HG03378 (cell line): ENCODE data around the gene TCHP.

ENCODE experiments used
- ATAC-seq: cut with Tn5 transposase; IDR thresholded peaks from one replicate; pipeline ENCODE4 v1.9.1; 2021; ENCODE audit warnings: mild to moderate bottlenecking, moderate library complexity; ENCODE audit not compliant: unreplicated experiment

Gene TCHP

GRCh38 chr12:109961201-109961600 is 61.1 kb downstream of the TCHP start:
- no peak for ATAC-seq

- ATAC-seq: no peak
Observed at GRCh38 chr12:109961612-109962011, 61.5 kb downstream of the TCHP start.

GRCh38 chr12:109962398-109962797 is 62.3 kb downstream of the TCHP start:
- no peak for ATAC-seq

GRCh38 chr12:109963330-109963729 is 63.3 kb downstream of the TCHP start:
- ATAC-seq: no peak

GRCh38 chr12:109963743-109964429 is 63.8 kb downstream of the TCHP start:
- no peak for ATAC-seq

- no peak for ATAC-seq
Observed at GRCh38 chr12:109966546-109966945, 66.5 kb downstream of the TCHP start.

GRCh38 chr12:109967383-109968031 is 67.4 kb downstream of the TCHP start:
- no peak for ATAC-seq
